Hepatocyte (in vitro differentiated cells): Measurements from ENCODE around the gene PDE11A. TPM values are rescaled to one million over a fixed set of nuclear protein-coding genes. Genes with fewer than 3 reads are reported as not detected.

ENCODE experiments used
- DNase-seq: peaks from one replicate; pipeline ENCODE4 v3.0.0-alpha.2; 2016; ENCODE audit warnings: low spot score
- H2AFZ ChIP-seq: fragments of 200-600 bp; sonication (generic); 2 replicates; pipeline ENCODE4 v1.6.0; 2016; ENCODE audit warnings: antibody characterized with exemption, mild to moderate bottlenecking
- H3K27ac ChIP-seq: fragments of 200-600 bp; sonication (generic); 2 replicates; pipeline ENCODE4 v1.5.1; 2016; ENCODE audit warnings: mild to moderate bottlenecking
- H3K27me3 ChIP-seq: fragments of 200-600 bp; sonication (generic); 2 replicates; pipeline ENCODE4 v1.6.1; 2016
- H3K36me3 ChIP-seq: fragments of 200-600 bp; sonication (generic); replicated peaks from 2 replicates; pipeline ENCODE4 v1.5.1; 2016; ENCODE audit warnings: low read depth; ENCODE audit not compliant: insufficient read depth
- H3K4me1 ChIP-seq: fragments of 200-600 bp; sonication (generic); 2 replicates; pipeline ENCODE4 v1.5.1; 2016; ENCODE audit warnings: mild to moderate bottlenecking, moderate library complexity; ENCODE audit not compliant: insufficient read depth
- H3K4me2 ChIP-seq: fragments of 200-600 bp; sonication (generic); 2 replicates; pipeline ENCODE4 v1.6.0; 2016
- H3K4me3 ChIP-seq: fragments of 200-600 bp; sonication (generic); 2 replicates; pipeline ENCODE4 v1.5.1; 2016; ENCODE audit warnings: mild to moderate bottlenecking
- H3K79me2 ChIP-seq: fragments of 200-600 bp; sonication (generic); 2 replicates; pipeline ENCODE4 v1.6.0; 2017; ENCODE audit warnings: mild to moderate bottlenecking
- H3K9me2 ChIP-seq: fragments of 200-600 bp; sonication (generic); replicated peaks from 2 replicates; pipeline ENCODE4 v1.6.0; 2017; ENCODE audit warnings: mild to moderate bottlenecking; ENCODE audit not compliant: insufficient read depth
- H3K9me3 ChIP-seq: fragments of 200-600 bp; sonication (generic); 2 replicates; pipeline ENCODE4 v1.5.1; 2016; ENCODE audit warnings: low read depth, mild to moderate bottlenecking
- H4K20me1 ChIP-seq: fragments of 200-600 bp; sonication (generic); 2 replicates; pipeline ENCODE4 v1.6.0; 2016; ENCODE audit warnings: mild to moderate bottlenecking; ENCODE audit not compliant: insufficient read depth, poor library complexity, severe bottlenecking
- CTCF ChIP-seq: fragments of 200-600 bp; sonication (generic); IDR thresholded peaks from 2 replicates; pipeline ENCODE4 v1.5.1; 2016; ENCODE audit warnings: antibody characterized with exemption, mild to moderate bottlenecking; ENCODE audit not compliant: poor library complexity
- EZH2 ChIP-seq: fragments of 200-600 bp; sonication (generic); IDR thresholded peaks from 2 replicates; pipeline ENCODE4 v1.6.1; 2016; ENCODE audit warnings: antibody characterized with exemption, mild to moderate bottlenecking, borderline replicate concordance
- EZH2phosphoT487 ChIP-seq: fragments of 200-600 bp; sonication (generic); IDR thresholded peaks from one replicate; pipeline ENCODE4 v1.6.1; 2018; ENCODE audit warnings: antibody characterized with exemption, mild to moderate bottlenecking, low read depth, moderate library complexity; ENCODE audit not compliant: unreplicated experiment, severe bottlenecking
- WGBS: methylation state at CpG from one replicate; pipeline ENCODE4 v1.1.6; 2016; ENCODE audit warnings: low lambda C conversion rate; ENCODE audit errors: missing lambda C conversion rate; 5-methylcytosine and 5-hydroxymethylcytosine counted together
- polyA plus RNA-seq: library from polyadenylated mRNA; unstranded; fragments of >200 nt; fragmentation: Nextera tagmentation; extraction: Ambion mirVana; gene quantifications from 2 replicates; pipeline ENCODE4 v1.2.1, GENCODE V29; 2016
- total RNA-seq: library from RNA; depleted of rRNA; stranded (reverse); fragments of >200 nt; gene quantifications from 2 replicates; pipeline ENCODE4 v1.2.3, GENCODE V29; 2014

The PDE11A gene
- total and polyA plus RNA-seq, 2 experiments from 2014 or later = 0.71 to 1.9 TPM

GRCh38 chr2:177668617-177669016 lies 404.0 kb downstream of the PDE11A start:
- H2AFZ ChIP-seq = no peak overlapping the region
- WGBS = 80% methylated on average over 3 of the region's 3 CpGs
- no peaks in the 10 kb centered on the region for H3K27me3 ChIP-seq
- no peak for TF ChIP-seq EZH2
- TF ChIP-seq EZH2phosphoT487 = no peak
- no peak for TF ChIP-seq CTCF
- no peak overlapping the region for H3K4me3 ChIP-seq
- no peaks in the 10 kb centered on the region for H4K20me1 ChIP-seq
- no peaks in the 10 kb centered on the region for H3K36me3 ChIP-seq
- no peak for DNase-seq
- H3K4me1 ChIP-seq = no peaks in the 10 kb centered on the region
- H3K27ac ChIP-seq = no peak overlapping the region
- no peaks in the 10 kb centered on the region for H3K79me2 ChIP-seq
- H3K9me2 ChIP-seq = no peaks in the 10 kb centered on the region
- H3K4me2 ChIP-seq = no peak overlapping the region
- no peaks in the 10 kb centered on the region for H3K9me3 ChIP-seq

GRCh38 chr2:177667626-177668025 lies 405.0 kb downstream of the PDE11A start:
- H3K79me2 ChIP-seq = no peaks in the 10 kb centered on the region
- H2AFZ ChIP-seq = no peak overlapping the region
- no peaks in the 10 kb centered on the region for H3K9me2 ChIP-seq
- H4K20me1 ChIP-seq = no peaks in the 10 kb centered on the region
- no peak overlapping the region for H3K27ac ChIP-seq
- WGBS = 53% methylated on average over 1 of the region's 1 CpG
- H3K4me2 ChIP-seq = no peak overlapping the region
- no peaks in the 10 kb centered on the region for H3K9me3 ChIP-seq
- TF ChIP-seq EZH2phosphoT487 = no peak
- no peak for TF ChIP-seq CTCF
- no peak for TF ChIP-seq EZH2
- H3K4me1 ChIP-seq = no peaks in the 10 kb centered on the region
- no peak for DNase-seq
- H3K4me3 ChIP-seq = no peak overlapping the region
- H3K27me3 ChIP-seq = no peaks in the 10 kb centered on the region
- no peaks in the 10 kb centered on the region for H3K36me3 ChIP-seq

GRCh38 chr2:177666408-177666807 lies 406.2 kb downstream of the PDE11A start:
- Histone ChIP-seq H4K20me1 (no peaks in the 10 kb centered on the region), H3K36me3 (no peaks in the 10 kb centered on the region), H3K9me2 (no peaks in the 10 kb centered on the region), H3K4me1 (no peaks in the 10 kb centered on the region), H3K4me2 (no peak overlapping the region), H3K79me2 (no peaks in the 10 kb centered on the region), H3K27me3 (no peaks in the 10 kb centered on the region), H3K4me3 (no peak overlapping the region), H2AFZ (no peak overlapping the region), H3K27ac (no peak overlapping the region), H3K9me3 (no peaks in the 10 kb centered on the region)
- no peak for DNase-seq
- TF ChIP-seq EZH2phosphoT487 (no peak), CTCF (no peak), EZH2 (no peak)

- no peak overlapping the region for H3K4me2 ChIP-seq
- no peak overlapping the region for H2AFZ ChIP-seq
- no peaks in the 10 kb centered on the region for H3K27me3 ChIP-seq
- H3K4me1 ChIP-seq = no peaks in the 10 kb centered on the region
- H4K20me1 ChIP-seq = no peaks in the 10 kb centered on the region
- 61% methylated on average over 2 of the region's 2 CpGs for WGBS
- no peaks in the 10 kb centered on the region for H3K36me3 ChIP-seq
- H3K9me2 ChIP-seq = no peaks in the 10 kb centered on the region
- DNase-seq = no peak
- TF ChIP-seq CTCF (no peak), EZH2phosphoT487 (no peak), EZH2 (no peak)
- no peaks in the 10 kb centered on the region for H3K9me3 ChIP-seq
- H3K79me2 ChIP-seq = no peaks in the 10 kb centered on the region
- H3K27ac ChIP-seq = no peak overlapping the region
- no peak overlapping the region for H3K4me3 ChIP-seq
These were observed 406.6 kb downstream of the PDE11A start for GRCh38 chr2:177665948-177666347.
